NCI-H2227 treated with DMSO at 0.1 percent for 48 hours (cell line): ENCODE results near the gene SH3TC1.

Source experiments
- DNase-seq: peaks from one replicate; lab custom pipeline; 2025; lab: John Stamatoyannopoulos, UW

SH3TC1 gene

GRCh38 chr4:8215641-8216442 lies 16.8 kb downstream of the SH3TC1 start:
- DNase-seq = no peak

- DNase-seq = no peak
Measured at GRCh38 chr4:8216443-8217245, 17.6 kb downstream of the SH3TC1 start.

GRCh38 chr4:8217246-8217511 lies 18.1 kb downstream of the SH3TC1 start:
- no peak for DNase-seq

- DNase-seq = no peak
Measured at GRCh38 chr4:8217871-8218270, 18.8 kb downstream of the SH3TC1 start.

- DNase-seq = no peak
Measured at GRCh38 chr4:8218371-8219031, 19.4 kb downstream of the SH3TC1 start.

- DNase-seq = no peak
Measured at GRCh38 chr4:8219236-8219635, 20.1 kb downstream of the SH3TC1 start.

GRCh38 chr4:8220661-8221450 lies 21.8 kb downstream of the SH3TC1 start:
- no peak for DNase-seq

GRCh38 chr4:8221476-8221875 lies 22.4 kb downstream of the SH3TC1 start:
- no peak for DNase-seq

- no peak for DNase-seq
Measured at GRCh38 chr4:8221985-8222384, 22.9 kb downstream of the SH3TC1 start.

- DNase-seq = no peak
Measured at GRCh38 chr4:8222609-8223388, 23.7 kb downstream of the SH3TC1 start.

- no peak for DNase-seq
Measured at GRCh38 chr4:8224267-8224974, 25.3 kb downstream of the SH3TC1 start.

GRCh38 chr4:8224975-8225625 lies 26.0 kb downstream of the SH3TC1 start:
- no peak for DNase-seq

- DNase-seq = no peak
Measured at GRCh38 chr4:8225706-8226443, 26.8 kb downstream of the SH3TC1 start.

- no peak for DNase-seq
Measured at GRCh38 chr4:8227201-8227770, 28.2 kb downstream of the SH3TC1 start.

GRCh38 chr4:8227771-8228318 lies 28.8 kb downstream of the SH3TC1 start:
- DNase-seq = no peak

GRCh38 chr4:8228319-8229250 lies 29.5 kb downstream of the SH3TC1 start:
- DNase-seq = no peak

GRCh38 chr4:8229331-8229975 lies 30.4 kb downstream of the SH3TC1 start:
- DNase-seq = no peak
